COLO668 (cell line): ENCODE measurements around the gene ELAVL1.
A peak's percentile ranks its signal among the peaks of the same experiment; 100 is the strongest.

Experiments
- DNase-seq: peaks from one replicate; lab custom pipeline; 2025; ENCODE audit not compliant: unreplicated experiment; lab: John Stamatoyannopoulos, UW

ELAVL1 gene

DNA sequence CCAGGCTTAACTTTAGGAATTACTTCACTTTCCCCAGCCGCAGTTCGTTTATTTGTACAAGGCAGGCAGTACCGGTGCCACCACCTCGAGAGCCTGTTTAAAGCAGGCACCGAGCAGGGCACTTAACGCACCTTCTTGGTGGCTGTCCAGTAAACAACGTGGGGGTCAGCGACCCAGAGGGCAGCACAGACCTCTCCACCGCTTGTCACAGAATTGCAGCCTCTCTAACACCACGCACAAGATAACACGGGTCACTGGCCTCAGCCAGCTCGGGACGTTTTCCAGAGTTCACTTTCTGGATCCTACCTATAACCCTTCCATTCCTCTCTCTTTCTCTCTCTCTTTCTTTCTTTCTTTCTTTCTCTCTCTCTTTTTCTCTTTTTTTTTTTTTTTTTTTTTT lies 16.8 kb upstream of the ELAVL1 start:
- DNase-seq: no peak

- no peak for DNase-seq
Observed at GRCh38 chr19:8021374-8021773, 15.9 kb upstream of the ELAVL1 start.

DNA sequence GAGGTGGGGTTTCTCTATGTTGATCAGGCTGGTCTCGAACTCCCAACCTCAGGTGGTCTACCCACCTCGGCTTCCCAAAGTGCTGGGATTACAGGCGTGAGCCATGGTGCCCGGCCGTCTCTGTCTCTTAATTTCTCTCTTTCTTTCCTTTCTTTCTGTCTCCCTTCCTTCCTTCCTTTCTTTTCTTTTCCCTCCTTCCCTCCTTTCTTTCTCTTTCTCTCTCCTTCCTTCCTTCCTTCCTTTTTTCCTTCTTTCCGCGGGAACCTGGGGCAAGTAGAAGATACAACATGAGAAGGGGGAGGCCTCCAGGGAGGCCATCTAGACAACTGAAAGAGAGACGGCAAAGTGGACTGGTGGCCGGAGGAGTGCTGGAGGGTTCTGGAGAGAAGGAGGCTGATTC lies 15.2 kb upstream of the ELAVL1 start:
- DNase-seq: no peak

- DNase-seq: peak; percentile 51
Observed at GRCh38 chr19:8017808-8018207, 12.4 kb upstream of the ELAVL1 start.

GRCh38 chr19:8004723-8005513 lies 523 bp downstream of the ELAVL1 start:
- DNase-seq: peak; percentile 45

DNA sequence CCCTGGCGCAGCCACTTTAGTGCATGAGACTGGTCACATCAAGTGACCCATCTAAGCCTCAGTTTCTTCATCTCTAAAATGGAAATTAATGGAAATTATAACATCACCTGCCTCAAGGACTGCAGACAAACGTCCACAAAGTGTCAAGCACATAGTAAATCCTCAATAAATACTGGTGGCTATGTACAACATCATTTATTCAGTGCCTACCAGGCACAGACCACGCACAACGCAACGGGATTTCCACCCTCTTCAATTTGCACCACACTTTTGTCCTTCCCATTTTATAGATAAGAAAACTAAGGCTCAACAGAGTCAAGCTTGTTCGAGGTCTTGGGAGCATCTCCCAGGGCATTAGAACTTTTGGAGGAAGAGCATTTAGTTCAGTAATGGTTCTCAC lies 1.4 kb downstream of the ELAVL1 start:
- DNase-seq: no peak

- peak; percentile 73 for DNase-seq
Observed at GRCh38 chr19:8001995-8002849, 3.2 kb downstream of the ELAVL1 start.

GRCh38 chr19:8001651-8001994 lies 3.8 kb downstream of the ELAVL1 start:
- DNase-seq: no peak

DNA sequence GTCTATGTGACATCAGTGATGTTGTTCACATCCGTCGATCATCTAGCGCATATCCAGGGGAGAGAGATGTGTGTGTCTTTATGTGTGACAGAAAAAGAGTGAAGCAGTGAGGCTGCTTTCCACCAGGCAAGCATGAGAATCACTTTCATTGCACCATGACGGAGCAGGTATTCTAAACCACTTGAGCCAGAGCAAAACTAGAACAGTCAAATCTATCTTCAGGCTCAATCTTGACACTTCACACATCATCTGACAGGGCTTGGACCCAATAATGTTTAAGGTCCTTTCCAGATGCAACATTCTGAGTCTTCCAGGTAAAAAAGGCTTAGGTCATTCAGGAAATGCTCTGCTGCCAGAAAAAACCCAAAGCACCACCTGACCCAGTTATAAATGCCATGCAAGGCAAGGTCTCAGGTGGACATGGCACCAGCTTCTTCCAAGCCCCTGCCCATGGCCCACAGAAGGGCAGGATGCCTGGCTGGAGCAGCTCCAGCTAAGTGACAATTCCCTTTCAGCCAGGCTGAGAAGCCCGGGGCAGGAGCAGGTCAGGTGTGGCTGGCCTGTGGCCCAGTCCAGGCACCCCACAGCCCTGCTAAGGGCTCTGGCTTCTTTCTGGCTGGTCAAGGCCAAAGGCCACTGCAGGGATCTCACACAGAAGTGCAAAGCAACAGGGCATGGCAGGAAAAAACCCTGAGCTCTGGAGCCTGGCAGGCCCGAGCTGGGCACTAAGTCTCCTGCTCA lies 5.0 kb downstream of the ELAVL1 start:
- no peak for DNase-seq

DNA sequence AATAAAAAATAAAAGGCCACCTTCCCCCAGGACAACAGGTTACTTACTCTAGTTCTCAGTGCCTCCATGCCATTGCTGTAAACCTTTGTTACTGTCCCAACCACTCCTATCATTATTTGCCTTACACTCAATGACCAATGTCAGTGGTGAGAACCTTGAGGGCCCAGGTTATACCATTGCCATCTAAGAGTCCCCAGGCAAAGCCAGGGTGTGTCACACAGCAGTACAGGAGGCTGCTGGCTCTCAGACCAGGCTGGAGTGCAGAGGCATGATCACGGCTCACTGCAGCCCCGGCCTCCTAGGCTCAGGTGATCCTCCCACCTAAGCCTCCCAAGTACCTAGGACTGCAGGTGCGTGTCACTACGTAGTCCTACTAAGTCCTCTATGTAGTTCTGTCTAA lies 6.1 kb downstream of the ELAVL1 start:
- DNase-seq: no peak

- DNase-seq: no peak
Observed at GRCh38 chr19:7997809-7998480, 7.5 kb downstream of the ELAVL1 start.

- DNase-seq: no peak
Observed at GRCh38 chr19:7996883-7997282, 8.6 kb downstream of the ELAVL1 start.

DNA sequence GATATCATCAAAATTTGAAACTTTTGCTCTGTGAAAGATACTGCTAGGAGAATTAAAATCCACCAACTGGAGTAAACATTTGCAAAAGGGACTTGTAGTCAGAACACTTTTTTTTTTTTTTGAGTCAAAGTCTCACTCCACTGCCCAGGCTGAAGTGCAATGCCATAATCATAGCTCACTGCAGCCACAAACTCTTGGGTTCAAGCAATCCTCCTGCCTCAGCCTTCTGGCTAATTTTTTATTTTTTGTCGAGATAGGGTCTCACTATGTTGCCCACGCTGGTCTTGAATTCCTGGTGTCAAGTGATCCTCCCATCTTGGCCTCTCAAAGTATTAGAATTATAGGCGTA lies 9.7 kb downstream of the ELAVL1 start:
- no peak for DNase-seq

DNA sequence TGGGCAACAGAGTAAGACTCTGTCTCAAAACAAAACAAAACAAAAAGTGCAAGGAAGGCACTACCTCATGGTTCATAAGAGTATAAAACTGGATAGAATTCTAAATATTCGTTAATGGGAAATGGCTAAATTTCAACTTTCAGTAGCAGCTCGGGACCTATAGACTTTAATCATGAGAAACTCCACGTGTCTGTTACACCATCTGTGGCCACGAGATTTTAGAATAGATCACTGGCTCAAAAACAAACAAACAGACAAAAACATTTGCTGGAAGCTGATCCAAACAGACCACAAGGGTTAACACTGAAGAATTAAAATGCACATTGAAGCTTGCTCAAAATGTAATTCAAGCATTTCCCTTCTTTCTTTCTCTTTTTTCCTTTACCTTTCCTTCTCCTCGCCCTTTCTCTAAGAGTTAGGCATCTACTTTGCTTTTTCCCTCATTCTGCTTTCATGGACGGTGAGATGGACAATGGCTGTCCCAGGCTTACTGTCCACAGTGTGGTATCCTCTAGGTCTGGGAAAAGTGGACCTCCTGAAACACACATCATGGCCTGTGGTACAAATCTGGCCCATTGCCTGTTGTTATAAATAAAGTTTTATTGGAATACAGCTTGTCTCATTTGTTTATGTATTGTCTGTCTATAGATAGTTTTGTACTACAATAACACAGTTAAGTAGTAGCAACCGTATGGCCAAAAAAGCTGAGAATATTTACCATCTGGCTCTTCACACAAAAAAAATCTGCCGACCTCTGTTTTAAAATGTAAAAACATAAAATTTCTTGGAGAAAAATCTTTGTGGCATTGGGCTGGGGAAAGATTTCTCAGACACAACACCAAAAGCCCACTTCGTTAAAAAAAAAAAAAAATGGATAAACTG lies 10.3 kb downstream of the ELAVL1 start:
- no peak for DNase-seq

- no peak for DNase-seq
Observed at GRCh38 chr19:7994114-7994513, 11.3 kb downstream of the ELAVL1 start.

- DNase-seq: no peak
Observed at GRCh38 chr19:7993560-7993959, 11.9 kb downstream of the ELAVL1 start.

DNA sequence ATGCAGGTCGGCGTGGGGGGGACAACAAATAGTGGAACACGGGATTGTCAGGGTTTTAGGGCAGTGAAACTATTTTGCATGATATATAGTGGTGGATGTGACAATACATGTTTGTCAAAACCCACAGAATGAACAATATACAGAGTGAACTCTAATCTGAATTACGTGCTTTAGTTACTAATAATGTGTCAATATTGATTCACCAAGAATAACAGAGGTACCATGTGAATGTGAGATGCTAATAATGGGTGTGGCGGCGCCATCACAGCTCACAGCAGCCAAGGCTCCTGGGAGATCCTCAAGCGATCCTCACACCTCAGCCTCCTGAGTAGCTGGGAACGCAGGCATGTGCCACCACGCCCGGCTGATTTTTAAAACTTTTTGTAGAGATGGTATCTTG lies 12.9 kb downstream of the ELAVL1 start:
- DNase-seq: no peak

DNA sequence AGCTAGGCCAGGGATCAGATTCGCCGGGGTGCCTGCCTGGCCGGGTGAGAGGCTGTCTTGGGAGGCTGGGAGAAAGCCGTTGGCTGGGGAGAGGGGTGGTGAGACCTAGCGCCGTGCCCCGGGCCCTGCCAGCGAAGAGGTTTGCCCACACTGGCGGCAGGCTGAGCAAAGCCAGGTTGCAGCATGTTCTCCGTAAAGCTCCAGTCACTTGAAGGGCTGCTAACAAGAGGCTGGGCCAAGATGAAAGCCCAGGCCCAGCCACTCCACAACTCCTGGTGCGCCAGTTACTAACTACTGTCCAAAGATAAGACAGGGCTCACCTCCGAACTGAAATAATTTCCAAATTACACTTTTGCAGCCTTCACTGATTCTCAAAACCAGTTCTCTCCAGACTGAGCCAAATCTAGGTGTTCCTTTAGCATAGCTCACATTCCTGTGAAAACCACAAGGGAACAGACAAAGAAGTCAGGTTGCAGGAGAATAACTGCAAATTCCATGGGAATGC lies 16.3 kb downstream of the ELAVL1 start:
- DNase-seq: no peak

GRCh38 chr19:7988307-7988706 lies 17.1 kb downstream of the ELAVL1 start:
- DNase-seq: no peak

DNA sequence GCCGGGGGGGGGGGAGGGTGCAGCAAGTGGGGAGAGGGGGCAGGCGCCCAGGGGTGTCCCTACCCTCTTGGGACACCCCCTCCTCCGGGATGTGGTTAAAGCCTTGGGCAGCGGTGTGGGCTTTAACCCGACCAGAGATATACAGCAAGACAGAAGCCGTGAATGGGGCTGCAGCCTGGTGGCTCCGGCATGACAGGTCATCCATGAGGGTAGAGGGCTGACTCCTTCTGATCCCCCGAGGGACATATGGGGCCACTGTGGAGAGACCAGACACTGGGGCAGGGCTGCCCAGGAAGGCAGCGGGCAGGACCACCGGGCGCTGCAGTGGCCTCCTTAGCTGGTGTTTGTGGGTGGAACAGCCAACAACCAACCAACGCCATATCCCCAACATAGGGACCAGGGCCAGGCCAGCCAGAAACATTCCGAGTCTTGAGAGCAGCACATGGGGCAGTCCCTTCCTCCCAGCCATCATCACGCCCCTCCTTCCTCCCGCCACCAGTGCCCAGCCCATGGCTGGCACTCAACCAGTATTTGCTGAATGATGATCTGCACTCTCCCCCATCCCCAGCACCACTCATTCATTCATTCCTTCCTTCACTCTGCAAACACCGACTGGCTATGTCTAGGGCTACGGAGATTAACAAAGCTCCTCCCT lies 18.2 kb downstream of the ELAVL1 start:
- no peak for DNase-seq
